Epidermal melanocyte (primary cell): Measurements from ENCODE around the gene BNC2.

Experiments
- DNase-seq: peaks from one replicate; pipeline ENCODE4 v3.0.0; 2011; ENCODE audit warnings: low spot score; ENCODE audit not compliant: insufficient read length

Gene BNC2

DNA sequence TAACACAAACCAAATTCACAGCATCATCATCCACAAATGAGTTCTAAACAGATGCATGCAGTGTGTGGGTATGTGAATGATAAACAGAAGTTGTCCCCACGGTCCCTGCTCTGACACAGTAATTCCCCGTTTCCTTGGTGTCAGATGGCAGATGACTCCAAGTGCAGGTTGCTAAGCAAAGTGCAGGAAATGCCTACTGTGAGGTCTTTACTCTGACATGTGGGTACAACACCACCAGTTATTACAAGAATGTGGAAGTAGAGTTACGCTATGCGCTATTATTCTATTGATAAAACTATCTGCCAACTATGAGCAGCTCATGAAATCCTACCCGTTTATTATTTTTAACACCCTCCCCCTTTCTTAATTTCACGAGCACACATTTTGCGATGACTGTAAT is 448.9 kb downstream of the BNC2 start:
- DNase-seq, result no peak

- DNase-seq, result no peak
Observed at GRCh38 chr9:16419124-16419523, 451.3 kb downstream of the BNC2 start.

GRCh38 chr9:16418721-16419120 is 451.7 kb downstream of the BNC2 start:
- DNase-seq, result no peak

DNA sequence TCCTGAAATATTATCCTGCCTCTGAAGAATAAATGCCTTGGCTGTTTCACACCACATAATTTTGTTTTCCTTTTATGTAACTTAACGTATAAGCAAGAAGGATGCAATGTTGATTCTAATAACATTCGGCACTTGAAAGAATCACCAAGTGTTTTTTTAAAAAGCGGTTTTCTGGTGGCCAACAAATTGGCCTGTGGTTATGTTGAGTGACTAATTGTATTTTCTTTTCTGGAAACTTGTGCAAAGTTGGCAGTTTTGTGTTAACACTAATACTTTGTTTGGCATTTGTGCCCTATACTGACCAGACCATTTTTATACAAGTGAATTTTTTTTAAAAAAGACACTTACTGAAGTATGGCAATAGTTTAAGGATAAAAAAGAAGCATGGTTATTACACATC is 452.7 kb downstream of the BNC2 start:
- no peak for DNase-seq

DNA sequence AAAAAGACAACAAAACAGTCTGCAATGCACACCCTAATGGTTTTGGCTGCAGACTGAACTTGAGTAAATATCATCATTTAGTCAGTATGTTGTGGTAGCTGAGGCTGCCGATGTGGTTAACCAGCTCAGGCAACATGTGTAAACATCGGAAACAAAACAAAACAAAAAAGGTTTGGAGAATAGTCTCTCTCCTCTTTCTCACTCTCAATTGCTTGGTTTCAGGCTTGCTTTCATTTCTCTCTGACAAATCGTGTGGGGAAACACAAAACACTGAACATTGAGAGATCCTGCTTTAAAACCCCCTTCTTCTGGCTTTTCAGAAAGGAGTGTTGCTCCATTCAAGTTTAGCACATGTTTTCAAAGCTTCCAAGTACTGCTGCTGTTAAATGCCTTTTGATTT is 453.3 kb downstream of the BNC2 start:
- no peak for DNase-seq

DNA sequence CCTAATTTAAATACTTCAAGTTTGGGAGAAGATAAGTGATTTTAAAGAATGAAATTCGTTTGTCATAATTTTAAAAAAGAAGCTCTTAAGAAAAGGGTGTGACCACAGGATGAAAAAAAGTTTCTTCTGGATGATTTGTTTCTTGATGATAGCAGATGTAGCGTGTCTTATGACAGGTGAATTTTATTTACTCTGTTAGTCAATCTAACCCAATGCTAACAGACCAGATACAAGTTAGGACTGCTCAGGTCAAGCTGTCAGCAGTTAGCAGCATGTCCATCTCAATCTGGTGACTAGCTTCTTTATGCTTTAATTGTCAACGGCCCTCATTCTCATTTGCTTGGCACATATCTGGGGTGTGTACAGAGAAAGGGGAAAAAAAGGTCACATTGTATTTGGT is 456.0 kb downstream of the BNC2 start:
- no peak for DNase-seq

GRCh38 chr9:16413509-16414016 is 456.9 kb downstream of the BNC2 start:
- no peak for DNase-seq

GRCh38 chr9:16412740-16413139 is 457.7 kb downstream of the BNC2 start:
- DNase-seq, result no peak

- DNase-seq, result no peak
Observed at GRCh38 chr9:16411311-16411710, 459.2 kb downstream of the BNC2 start.

- DNase-seq, result no peak
Observed at GRCh38 chr9:16410601-16411280, 459.7 kb downstream of the BNC2 start.

- no peak for DNase-seq
Observed at GRCh38 chr9:16407617-16408016, 462.9 kb downstream of the BNC2 start.

DNA sequence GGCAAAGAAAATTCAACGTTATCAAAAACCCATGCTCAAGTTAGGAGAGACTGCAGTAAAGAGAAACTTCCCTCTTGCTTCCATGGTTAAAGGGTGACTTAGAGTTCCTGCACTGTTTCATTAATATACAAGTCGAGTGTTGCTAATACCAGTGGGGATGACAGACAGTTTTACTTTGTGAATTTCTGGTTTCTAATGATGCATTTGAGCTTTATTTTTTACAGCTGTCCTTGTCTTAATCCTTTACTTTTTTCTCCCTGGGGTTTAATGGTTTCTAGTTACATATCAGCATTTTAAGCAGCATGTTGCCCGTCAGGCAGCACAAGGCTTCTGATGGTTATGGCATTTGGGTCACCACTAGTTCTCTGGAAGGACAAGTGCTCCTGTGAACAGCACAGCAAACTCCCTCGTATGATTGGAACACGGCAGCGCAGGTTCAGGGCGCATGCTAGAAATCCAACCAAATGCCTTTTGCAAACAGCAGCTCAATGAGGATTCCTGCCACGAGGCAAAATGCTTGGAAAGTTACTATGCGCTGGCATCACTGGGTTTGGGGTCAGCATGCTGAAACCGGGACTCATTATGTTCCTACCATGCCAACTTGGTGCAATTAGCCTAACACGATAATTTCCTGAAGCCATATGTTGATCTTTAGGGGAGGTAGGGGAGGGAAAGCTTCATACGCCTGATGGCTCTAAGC is 463.8 kb downstream of the BNC2 start:
- no peak for DNase-seq

- DNase-seq, result no peak
Observed at GRCh38 chr9:16405421-16405820, 465.0 kb downstream of the BNC2 start.

DNA sequence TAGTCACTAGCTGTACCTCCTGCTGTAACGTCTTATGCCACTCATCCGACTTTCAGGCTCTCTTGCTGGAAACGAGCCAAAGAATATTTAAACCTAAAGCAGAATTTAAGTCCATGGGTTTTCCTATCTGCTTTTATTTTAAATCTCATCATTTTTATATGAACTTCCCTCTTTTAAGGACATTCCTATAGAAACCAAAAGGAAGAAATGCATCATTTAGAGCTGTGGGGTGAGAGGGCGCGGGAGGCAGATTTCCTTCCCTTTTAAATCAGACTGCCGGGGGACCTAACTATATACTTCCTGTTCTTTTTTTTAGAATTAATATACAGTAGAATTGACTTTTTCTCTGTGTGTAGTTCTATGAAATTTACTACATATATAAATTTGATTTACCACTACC is 468.8 kb downstream of the BNC2 start:
- DNase-seq, result no peak

GRCh38 chr9:16398691-16399090 is 471.8 kb downstream of the BNC2 start:
- no peak for DNase-seq

- DNase-seq, result no peak
Observed at GRCh38 chr9:16396389-16396788, 474.1 kb downstream of the BNC2 start.

- no peak for DNase-seq
Observed at GRCh38 chr9:16391369-16391768, 479.1 kb downstream of the BNC2 start.

GRCh38 chr9:16387382-16387781 is 483.1 kb downstream of the BNC2 start:
- no peak for DNase-seq

DNA sequence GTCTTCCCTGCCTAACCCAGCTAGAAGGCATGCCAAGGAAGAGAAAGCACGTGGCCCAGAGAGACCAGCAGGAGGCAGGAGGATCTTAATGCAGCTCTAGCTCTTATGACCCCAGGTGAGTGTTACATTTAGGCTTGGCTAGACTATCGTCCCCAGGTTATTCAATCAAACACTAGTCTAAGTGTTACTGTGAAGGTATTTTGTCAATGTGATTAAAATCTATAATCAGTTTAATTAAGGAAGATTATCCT is 483.7 kb downstream of the BNC2 start:
- DNase-seq, result no peak

GRCh38 chr9:16386007-16386826 is 484.3 kb downstream of the BNC2 start:
- DNase-seq, result no peak

GRCh38 chr9:16385590-16385989 is 484.9 kb downstream of the BNC2 start:
- no peak for DNase-seq

GRCh38 chr9:16384993-16385392 is 485.5 kb downstream of the BNC2 start:
- no peak for DNase-seq
